GM21447 (cell line): Measurements from ENCODE around the gene ITIH4.
A peak's percentile ranks its signal among the peaks of the same experiment; 100 is the strongest.
"Not testable (repeated sequence)": the region's sequence is repeated elsewhere in the genome, so short reads cannot be mapped to it uniquely, and the experiment has no call there.

ENCODE experiments used
- ATAC-seq: cut with Tn5 transposase; IDR thresholded peaks from one replicate; pipeline ENCODE4 v1.9.1; 2021; ENCODE audit not compliant: unreplicated experiment

Gene ITIH4

GRCh38 chr3:52787246-52787645 lies 43.2 kb downstream of the ITIH4 start:
- no peak for ATAC-seq

GRCh38 chr3:52786330-52787215 lies 43.9 kb downstream of the ITIH4 start:
- no peak for ATAC-seq

GRCh38 chr3:52784931-52785590 lies 45.4 kb downstream of the ITIH4 start:
- no peak for ATAC-seq

GRCh38 chr3:52784021-52784621 lies 46.4 kb downstream of the ITIH4 start:
- ATAC-seq, result no peak

GRCh38 chr3:52783211-52783555 lies 47.3 kb downstream of the ITIH4 start:
- ATAC-seq, result no peak

- no peak for ATAC-seq
Measured at GRCh38 chr3:52782412-52783210, 47.9 kb downstream of the ITIH4 start.

- no peak for ATAC-seq
Measured at GRCh38 chr3:52781741-52782140, 48.7 kb downstream of the ITIH4 start.

- ATAC-seq, result no peak
Measured at GRCh38 chr3:52779837-52780585, 50.5 kb downstream of the ITIH4 start.

GRCh38 chr3:52779011-52779836 lies 51.2 kb downstream of the ITIH4 start:
- peak; percentile 77 for ATAC-seq

GRCh38 chr3:52777959-52778805 lies 52.3 kb downstream of the ITIH4 start:
- ATAC-seq, result no peak

- ATAC-seq, result no peak
Measured at GRCh38 chr3:52777127-52777958, 53.1 kb downstream of the ITIH4 start, which contains the start of gene ITIH1. ITIH1 (plus strand) TSS chr3:52777599; CDS start chr3:52777616, 17 bp downstream.

- not testable (repeated sequence) for ATAC-seq
Measured at GRCh38 chr3:52776486-52776885, 54.0 kb downstream of the ITIH4 start.

GRCh38 chr3:52775877-52776276 lies 54.6 kb downstream of the ITIH4 start:
- no peak for ATAC-seq

GRCh38 chr3:52774901-52775864 lies 55.3 kb downstream of the ITIH4 start:
- no peak for ATAC-seq

GRCh38 chr3:52774066-52774713 lies 56.3 kb downstream of the ITIH4 start:
- ATAC-seq, result no peak
